Smooth muscle cell (in vitro differentiated cells): Measurements from ENCODE around the gene COQ2. TPM values are rescaled to one million over a fixed set of nuclear protein-coding genes. Genes with fewer than 3 reads are reported as not detected.

ENCODE experiments used
- DNase-seq: peaks from one replicate; lab custom pipeline; 2025; ENCODE audit not compliant: unreplicated experiment; lab: John Stamatoyannopoulos, UW
- H2AFZ ChIP-seq: fragments of 200-600 bp; sonication (generic); 2 replicates; pipeline ENCODE4 v1.6.0; 2016; ENCODE audit warnings: antibody characterized with exemption, low read depth, mild to moderate bottlenecking
- H3F3A ChIP-seq: fragments of 200-600 bp; sonication (generic); 2 replicates; pipeline ENCODE4 v1.6.0; 2017; ENCODE audit warnings: antibody characterized with exemption, low read depth
- H3K27ac ChIP-seq: fragments of 200-600 bp; sonication (generic); 2 replicates; pipeline ENCODE4 v1.5.1; 2016; ENCODE audit warnings: low read depth, mild to moderate bottlenecking
- H3K27me3 ChIP-seq: fragments of 200-600 bp; sonication (generic); 2 replicates; pipeline ENCODE4 v1.6.1; 2016; ENCODE audit warnings: low read depth, mild to moderate bottlenecking
- H3K36me3 ChIP-seq: fragments of 200-600 bp; sonication (generic); 2 replicates; pipeline ENCODE4 v1.5.1; 2016; ENCODE audit warnings: low read depth
- H3K4me1 ChIP-seq: fragments of 200-600 bp; sonication (generic); 2 replicates; pipeline ENCODE4 v1.5.1; 2016; ENCODE audit warnings: low read depth
- H3K4me2 ChIP-seq: fragments of 200-600 bp; sonication (generic); 2 replicates; pipeline ENCODE4 v1.6.0; 2016; ENCODE audit warnings: mild to moderate bottlenecking
- H3K4me3 ChIP-seq: fragments of 200-600 bp; sonication (generic); 2 replicates; pipeline ENCODE4 v1.5.1; 2016; ENCODE audit warnings: mild to moderate bottlenecking
- H3K79me2 ChIP-seq: fragments of 200-600 bp; sonication (generic); 2 replicates; pipeline ENCODE4 v1.6.0; 2016; ENCODE audit warnings: low read depth, mild to moderate bottlenecking
- H3K9ac ChIP-seq: fragments of 200-600 bp; sonication (generic); 2 replicates; pipeline ENCODE4 v1.6.0; 2016; ENCODE audit warnings: low read depth
- H3K9me3 ChIP-seq: fragments of 200-600 bp; sonication (generic); replicated peaks from 2 replicates; pipeline ENCODE4 v1.5.1; 2016; ENCODE audit warnings: low read depth
- H4K20me1 ChIP-seq: fragments of 200-600 bp; sonication (generic); 2 replicates; pipeline ENCODE4 v1.6.0; 2016; ENCODE audit warnings: low read depth
- WGBS: methylation state at CpG from one replicate; pipeline ENCODE4 v1.1.7; 2016; ENCODE audit warnings: low lambda C conversion rate; 5-methylcytosine and 5-hydroxymethylcytosine counted together
- polyA plus RNA-seq: library from polyadenylated mRNA; unstranded; fragments of >200 nt; fragmentation: Nextera tagmentation; extraction: Ambion mirVana; gene quantifications from 2 replicates; pipeline ENCODE4 v1.2.1, GENCODE V29; 2016
- total RNA-seq: library from RNA; depleted of rRNA; stranded (reverse); fragments of >200 nt; gene quantifications from 2 replicates; pipeline ENCODE4 v1.2.3, GENCODE V29; 2014
- TF ChIP-seq, protein P1 (sequence below): fragments of 200-600 bp; sonication (generic); IDR thresholded peaks from 2 replicates; pipeline ENCODE4 v1.5.1; 2017; ENCODE audit warnings: borderline replicate concordance, mild to moderate bottlenecking, antibody characterized with exemption; ENCODE audit not compliant: insufficient read depth, poor library complexity, severe bottlenecking

The COQ2 gene
- total and polyA plus RNA-seq, 2 experiments from 2014 or later = 5.7 to 8.1 TPM

GRCh38 chr4:83223781-83224180, 60.8 kb downstream of the COQ2 start:
- 96% methylated on average over 3 of the region's 3 CpGs for WGBS
- DNase-seq = no peak
- Histone ChIP-seq H3K36me3 (no peaks in the 10 kb centered on the region), H3K27ac (no peak overlapping the region), H3K9ac (no peak overlapping the region), H3K4me2 (no peak overlapping the region), H3K4me3 (no peak overlapping the region), H3K4me1 (no peaks in the 10 kb centered on the region), H2AFZ (no peak overlapping the region), H3K9me3 (no peaks in the 10 kb centered on the region), H3K79me2 (no peaks in the 10 kb centered on the region), H3K27me3 (no peaks in the 10 kb centered on the region), H4K20me1 (no peaks in the 10 kb centered on the region), H3F3A (no peaks in the 10 kb centered on the region)
- TF ChIP-seq, protein P1, sequence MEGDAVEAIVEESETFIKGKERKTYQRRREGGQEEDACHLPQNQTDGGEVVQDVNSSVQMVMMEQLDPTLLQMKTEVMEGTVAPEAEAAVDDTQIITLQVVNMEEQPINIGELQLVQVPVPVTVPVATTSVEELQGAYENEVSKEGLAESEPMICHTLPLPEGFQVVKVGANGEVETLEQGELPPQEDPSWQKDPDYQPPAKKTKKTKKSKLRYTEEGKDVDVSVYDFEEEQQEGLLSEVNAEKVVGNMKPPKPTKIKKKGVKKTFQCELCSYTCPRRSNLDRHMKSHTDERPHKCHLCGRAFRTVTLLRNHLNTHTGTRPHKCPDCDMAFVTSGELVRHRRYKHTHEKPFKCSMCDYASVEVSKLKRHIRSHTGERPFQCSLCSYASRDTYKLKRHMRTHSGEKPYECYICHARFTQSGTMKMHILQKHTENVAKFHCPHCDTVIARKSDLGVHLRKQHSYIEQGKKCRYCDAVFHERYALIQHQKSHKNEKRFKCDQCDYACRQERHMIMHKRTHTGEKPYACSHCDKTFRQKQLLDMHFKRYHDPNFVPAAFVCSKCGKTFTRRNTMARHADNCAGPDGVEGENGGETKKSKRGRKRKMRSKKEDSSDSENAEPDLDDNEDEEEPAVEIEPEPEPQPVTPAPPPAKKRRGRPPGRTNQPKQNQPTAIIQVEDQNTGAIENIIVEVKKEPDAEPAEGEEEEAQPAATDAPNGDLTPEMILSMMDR = no peak

GRCh38 chr4:83221897-83222441, 62.6 kb downstream of the COQ2 start:
- H4K20me1 ChIP-seq = no peaks in the 10 kb centered on the region

GRCh38 chr4:83219344-83220331, 65.0 kb downstream of the COQ2 start:
- Histone ChIP-seq H3K9me3 (no peaks in the 10 kb centered on the region), H3K4me3 (no peak overlapping the region), H3K27me3 (no peaks in the 10 kb centered on the region), H2AFZ (no peak overlapping the region), H3K4me2 (no peak overlapping the region), H4K20me1 (no peaks in the 10 kb centered on the region), H3K9ac (no peak overlapping the region), H3K4me1 (no peaks in the 10 kb centered on the region), H3K27ac (no peak overlapping the region), H3K36me3 (no peaks in the 10 kb centered on the region), H3F3A (no peaks in the 10 kb centered on the region), H3K79me2 (no peaks in the 10 kb centered on the region)
- WGBS = 85% methylated on average over 16 of the region's 16 CpGs
- TF ChIP-seq, protein P1 = no peak
- DNase-seq = no peak

More at GRCh38 chr4:83221897-83222441, 62.6 kb downstream of the COQ2 start:
- DNase-seq = no peak
- Histone ChIP-seq H3K36me3 (no peaks in the 10 kb centered on the region), H3F3A (no peaks in the 10 kb centered on the region), H3K27me3 (no peaks in the 10 kb centered on the region), H3K27ac (no peak overlapping the region), H3K79me2 (no peaks in the 10 kb centered on the region), H2AFZ (no peak overlapping the region), H3K9me3 (no peaks in the 10 kb centered on the region), H3K4me2 (no peak overlapping the region), H3K4me1 (no peaks in the 10 kb centered on the region), H3K4me3 (no peak overlapping the region), H3K9ac (no peak overlapping the region)
- WGBS = 99% methylated on average over 6 of the region's 6 CpGs
- TF ChIP-seq, protein P1 = no peak
